ENCODE results near the gene BOD1. TPM values are rescaled to one million over a fixed set of nuclear protein-coding genes. Genes with fewer than 3 reads are reported as not detected.

BOD1 gene
- total and polyA plus RNA-seq, 9 of the 15 experiments (the other 6 are each of a cell fraction or from before 2014, with no cell fraction given), result 10.1 to 31.6 (median 22.6) TPM

DNA sequence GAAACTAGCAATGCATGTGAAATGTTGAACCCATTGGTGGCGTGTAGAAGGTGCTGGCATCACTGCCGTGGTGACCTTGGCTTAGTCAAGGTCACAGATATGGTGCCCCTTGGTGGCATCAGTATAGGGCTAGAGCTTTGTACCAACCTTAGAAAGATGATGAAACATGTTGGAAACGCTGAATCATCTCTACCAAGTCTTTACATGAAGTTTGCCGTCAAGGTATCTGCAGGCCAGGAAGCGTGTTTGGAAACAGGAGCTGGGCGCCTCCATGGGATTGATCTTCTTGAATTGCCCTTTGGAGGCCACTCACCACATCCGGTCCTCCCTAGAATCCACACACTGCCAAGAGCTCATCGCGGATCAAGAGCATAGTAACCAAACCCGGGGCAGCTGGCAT is 16.9 kb upstream of the BOD1 start:
- peak overlapping the region; percentile 7; the same call in 1 of the 2 replicates for H2AFZ ChIP-seq (ENCODE audit: low read depth, low read length)
- no peak overlapping the region for H3K4me3 ChIP-seq
- no peaks in the 10 kb centered on the region for H4K20me1 ChIP-seq (replicated peaks; ENCODE audit: control insufficient read depth, insufficient read depth, low read length)
- no peak overlapping the region for H3K27ac ChIP-seq (ENCODE audit: extremely low read depth, low read depth, low read length)
- H3K9me3 ChIP-seq (replicated peaks; ENCODE audit: control insufficient read depth, insufficient read depth, low read depth, low read length), result no peaks in the 10 kb centered on the region
- intact Hi-C loops (cut with micrococcal nuclease) (no loop called here), in situ Hi-C loops (cut with MboI) (no loop called here)
- H3K36me3 ChIP-seq (ENCODE audit: control insufficient read depth, insufficient read depth, low read length), result no peaks in the 10 kb centered on the region
- H3K27me3 ChIP-seq (ENCODE audit: control insufficient read depth in 2 of 2, insufficient read depth in 2 of 2, low read length in 2 of 2), result no peaks in the 10 kb centered on the region
- no peaks in the 10 kb centered on the region for H3K9me1 ChIP-seq (ENCODE audit: control insufficient read depth, insufficient read depth, low read length)
- peaks cover 0 to 8% of the 10 kb centered on the region in 2 experiments; a peak in 1 of 5 replicates for H3K4me1 ChIP-seq (replicated peaks in 1 of 2; ENCODE audit: control insufficient read depth in 2 of 2, insufficient read depth in 2 of 2, low read length in 2 of 2)
- 0 out of 3 replicates have a peak, but pooled peaks have one; percentile 10 for ATAC-seq
- DNase-seq (ENCODE audit: extremely low read depth in 1 of 4, low spot score in 3 of 4), result no peak
- FAIRE-seq, result no peak
- no TSS peak for BruUV-seq (replicated peaks)
- no peaks in the 10 kb centered on the region for H3K79me2 ChIP-seq (ENCODE audit: control insufficient read depth, insufficient read depth, low read length)
- no peak overlapping the region for H3K9ac ChIP-seq (ENCODE audit: insufficient read depth in 1 of 2, low read depth in 2 of 2, low read length in 2 of 2)
- ChIA-PET CTCF (ENCODE audit: low intra/inter-chr PET ratio) (no interaction called here), POLR2A (interaction anchor here (0.8 to 1.5 kb wide), 5 partner anchors 9 to 258 kb away, joined by 3 to 6 read pairs (median 3); partner anchors contain the start of gene BOD1)
- WGBS (ENCODE audit: insufficient coverage, low coverage, missing lambda C conversion rate), result 56% methylated on average over 10 of the region's 10 CpGs
- no peak overlapping the region for H3K4me2 ChIP-seq (ENCODE audit: insufficient read depth, low read length)
- TF ChIP-seq, protein P1, sequence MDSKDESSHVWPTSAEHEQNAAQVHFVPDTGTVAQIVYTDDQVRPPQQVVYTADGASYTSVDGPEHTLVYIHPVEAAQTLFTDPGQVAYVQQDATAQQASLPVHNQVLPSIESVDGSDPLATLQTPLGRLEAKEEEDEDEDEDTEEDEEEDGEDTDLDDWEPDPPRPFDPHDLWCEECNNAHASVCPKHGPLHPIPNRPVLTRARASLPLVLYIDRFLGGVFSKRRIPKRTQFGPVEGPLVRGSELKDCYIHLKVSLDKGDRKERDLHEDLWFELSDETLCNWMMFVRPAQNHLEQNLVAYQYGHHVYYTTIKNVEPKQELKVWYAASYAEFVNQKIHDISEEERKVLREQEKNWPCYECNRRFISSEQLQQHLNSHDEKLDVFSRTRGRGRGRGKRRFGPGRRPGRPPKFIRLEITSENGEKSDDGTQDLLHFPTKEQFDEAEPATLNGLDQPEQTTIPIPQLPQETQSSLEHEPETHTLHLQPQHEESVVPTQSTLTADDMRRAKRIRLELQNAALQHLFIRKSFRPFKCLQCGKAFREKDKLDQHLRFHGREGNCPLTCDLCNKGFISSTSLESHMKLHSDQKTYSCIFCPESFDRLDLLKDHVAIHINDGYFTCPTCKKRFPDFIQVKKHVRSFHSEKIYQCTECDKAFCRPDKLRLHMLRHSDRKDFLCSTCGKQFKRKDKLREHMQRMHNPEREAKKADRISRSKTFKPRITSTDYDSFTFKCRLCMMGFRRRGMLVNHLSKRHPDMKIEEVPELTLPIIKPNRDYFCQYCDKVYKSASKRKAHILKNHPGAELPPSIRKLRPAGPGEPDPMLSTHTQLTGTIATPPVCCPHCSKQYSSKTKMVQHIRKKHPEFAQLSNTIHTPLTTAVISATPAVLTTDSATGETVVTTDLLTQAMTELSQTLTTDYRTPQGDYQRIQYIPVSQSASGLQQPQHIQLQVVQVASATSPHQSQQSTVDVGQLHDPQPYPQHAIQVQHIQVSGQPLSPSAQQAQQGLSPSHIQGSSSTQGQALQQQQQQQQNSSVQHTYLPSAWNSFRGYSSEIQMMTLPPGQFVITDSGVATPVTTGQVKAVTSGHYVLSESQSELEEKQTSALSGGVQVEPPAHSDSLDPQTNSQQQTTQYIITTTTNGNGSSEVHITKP (IDR thresholded peaks at IDR 0.05; ENCODE audit: partially characterized antibody), result no peak
- TF ChIP-seq ESRRA (IDR thresholded peaks at IDR 0.05; ENCODE audit: borderline replicate concordance, low read depth), result peak; percentile 38; the same call in 1 of the 2 replicates
- no peak for TF ChIP-seq POLR3A (IDR thresholded peaks at IDR 0.05; ENCODE audit: borderline replicate concordance, extremely low read depth, insufficient read depth, insufficient read length)
- peak; percentile 85; the same call in 1 of the 2 replicates for TF ChIP-seq ZNF589 (CRISPR knock-in tag; IDR thresholded peaks at IDR 0.05; ENCODE audit: low read depth)
- TF ChIP-seq POLR3G (IDR thresholded peaks at IDR 0.05; ENCODE audit: extremely low read depth, insufficient read length, insufficient replicate concordance), result no peak
- peak; percentile 53; the same call in 1 of the 2 replicates for TF ChIP-seq CEBPG (CRISPR knock-in tag; IDR thresholded peaks at IDR 0.05)
- peak; percentile 40 to 87; a peak in 2 of 4 replicates for TF ChIP-seq CEBPG (tag; conservative IDR thresholded peaks at IDR 0.05 in 1 of 2, IDR thresholded peaks at IDR 0.05 in 1 of 2)
- no peak for TF ChIP-seq ZNF253 (CRISPR knock-in tag; conservative IDR thresholded peaks at IDR 0.05)
- no peak; the same call in 1 of the 2 replicates for TF ChIP-seq MEF2D (tag; conservative IDR thresholded peaks at IDR 0.05; ENCODE audit: low read depth)
- TF ChIP-seq PRPF4 (IDR thresholded peaks at IDR 0.05; ENCODE audit: insufficient read depth, low read depth, low read length, poor library complexity, severe bottlenecking), result no peak
- TF ChIP-seq ZNF282 (CRISPR knock-in tag; IDR thresholded peaks at IDR 0.05), result no peak
- TF ChIP-seq HDAC8 (tag; IDR thresholded peaks at IDR 0.05), result 0 out of 2 replicates have a peak, but pooled peaks have one; percentile 54
- peak; percentile 76 for TF ChIP-seq SMAD4 (CRISPR knock-in tag; conservative IDR thresholded peaks at IDR 0.05)
- peak; percentile 19; the same call in 1 of the 2 replicates for TF ChIP-seq MAFK (IDR thresholded peaks at IDR 0.05; ENCODE audit: low read length)
- TF ChIP-seq ZNF263 (CRISPR knock-in tag; IDR thresholded peaks at IDR 0.05; ENCODE audit: borderline replicate concordance), result no peak
- peak; percentile 87 for TF ChIP-seq BACH1 (tag; IDR thresholded peaks at IDR 0.05)
- no peak for TF ChIP-seq SMARCA5 (IDR thresholded peaks at IDR 0.05)
- 0 out of 2 replicates have a peak, but pooled peaks have one; percentile 10 for TF ChIP-seq CEBPB (tag; IDR thresholded peaks at IDR 0.05)
- peak; percentile 75 for TF ChIP-seq MAFG (tag; conservative IDR thresholded peaks at IDR 0.05)
- 0 out of 2 replicates have a peak, but pooled peaks have one; percentile 8 for TF ChIP-seq NFXL1 (CRISPR knock-in tag; IDR thresholded peaks at IDR 0.05)

Measured in K562 (cell line).